Ovary (tissue), 9 donors: ENCODE results near the gene SFTPA2. TPM values are rescaled to one million over a fixed set of nuclear protein-coding genes. Genes with fewer than 3 reads are reported as not detected.
"Not testable (repeated sequence)": the region's sequence is repeated elsewhere in the genome, so short reads cannot be mapped to it uniquely, and the experiment has no call there.

Experiments
- DNase-seq, 5 donors: peaks; one replicate each; pipeline ENCODE4 v3.0.0-alpha.2; 2019 to 2020
- H3K27ac ChIP-seq, 2 donors: fragments of 200-600 bp; one replicate each; pipeline versions ENCODE4 v1.5.1 to v1.8.0; 2019 to 2022
- H3K27me3 ChIP-seq: fragments of 200-600 bp; one replicate; pipeline ENCODE4 v1.8.0; 2022
- H3K36me3 ChIP-seq: fragments of 200-600 bp; sonication (generic); one replicate; pipeline ENCODE4 v1.5.1; 2019
- H3K4me1 ChIP-seq: one replicate; pipeline ENCODE4 v1.8.1; 2013; ENCODE audit warnings: mild to moderate bottlenecking, moderate library complexity; ENCODE audit not compliant: insufficient read depth
- H3K4me3 ChIP-seq: fragments of 200-600 bp; sonication (generic); one replicate; pipeline ENCODE4 v1.5.1; 2017
- H3K9me3 ChIP-seq, 2 donors: fragments of 200-600 bp in 1 of 2; sonication (generic) in 1 of 2; one replicate each; pipeline versions ENCODE4 v1.5.1 to v1.8.1; 2013 to 2019; ENCODE audit warnings: mild to moderate bottlenecking in 1 of 2, moderate library complexity in 1 of 2
- CTCF ChIP-seq, 3 donors: fragments of 450-650 bp in 2 of 3; fragments of 200-600 bp in 1 of 3; IDR thresholded peaks; one replicate each; pipeline versions ENCODE4 v1.5.1 to v1.8.0; 2016 to 2022; ENCODE audit warnings: antibody characterized with exemption in 3 of 3, mild to moderate bottlenecking in 1 of 3
- EP300 ChIP-seq: sonication (generic); formaldehyde crosslinking; IDR thresholded peaks from one replicate; pipeline ENCODE4 v1.6.1; 2017; ENCODE audit warnings: antibody characterized with exemption
- POLR2A ChIP-seq: fragments of 450-650 bp; IDR thresholded peaks from one replicate; pipeline ENCODE4 v1.6.1; 2017; ENCODE audit warnings: antibody characterized with exemption, mild to moderate bottlenecking, moderate library complexity
- WGBS, 3 donors: extraction: QIAGEN DNeasy Blood & Tissue Kit in 1 of 3; methylation state at CpG; one replicate each; pipeline versions ENCODE4 v1.1.5 to v1.1.7; 2013 to 2017; 5-methylcytosine and 5-hydroxymethylcytosine counted together
- intact Hi-C, 4 donors: fragments of 100-400 bp; cut with DNase I; formaldehyde crosslinking; loops; one replicate each; pipeline versions ENCODE4 v1.11.0 to v1.15.1; 2022 to 2023
- polyA plus RNA-seq, 2 donors: library from polyadenylated mRNA; stranded (reverse); fragments of 200-250 nt in 1 of 2; fragments of 350-450 nt in 1 of 2; fragmentation: Illumina TruSeq in 1 of 2; extraction: RNeasy Lipid Tissue Mini Kit (QIAGEN cat#74804) in 1 of 2; gene quantifications; one replicate each; pipeline ENCODE4 v1.2.3, GENCODE V29; 2013 to 2014
- total RNA-seq, 7 donors: library from RNA; depleted of rRNA in 2 of 7; stranded (reverse); fragments of >200 nt in 2 of 7; fragmentation: NEBNext Ultra II Directional in 3 of 7; extraction: Animal tissue kit (Norgen Biotek cat#: 25700) in 3 of 7; gene quantifications; one replicate each; pipeline versions ENCODE4 v1.1.0 to v1.2.4, GENCODE V29; 2016 to 2023
- donor health status: DM: no; HTN: no; CAD: no; lungs with moderate emphysema.
- donor health status: DM: no; HTN: no; CAD: no.
- donor health status: Bipolar disorder and iron deficiency.
- donor health status: DM: yes; HTN: yes; CAD: no.
- donor health status: DM: no; HTN: no; CAD: no.
- donor health status: DM: yes; HTN: yes; CAD: no.

SFTPA2 gene
- total and polyA plus RNA-seq, 9 donors: 0.04 to 9.1 (median 0.48) TPM; not detected in 2

DNA sequence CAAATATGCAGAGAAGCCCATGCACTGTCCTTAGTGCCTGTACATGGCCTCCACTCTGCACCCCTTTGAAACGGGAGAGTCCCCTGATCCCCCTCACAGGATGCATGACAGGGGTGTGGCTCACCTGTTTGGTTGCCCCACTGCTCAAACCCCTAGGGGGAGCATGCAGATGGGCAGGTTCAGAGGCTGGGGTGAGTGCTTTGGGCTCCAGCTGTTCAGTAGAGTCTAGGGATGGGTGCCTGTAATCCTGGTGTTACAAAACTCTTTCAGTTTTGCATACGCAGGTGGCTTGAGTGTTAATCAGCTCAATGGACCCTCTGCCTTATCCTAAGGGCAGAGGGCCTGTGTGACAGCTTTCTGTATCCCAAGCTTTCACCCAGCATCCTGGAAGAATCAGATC, 42.7 kb upstream of the SFTPA2 start:
- Histone ChIP-seq H3K9me3 (no peaks in the 10 kb centered on the region), H3K36me3 (no peaks in the 10 kb centered on the region), H3K4me3 (no peak overlapping the region), H3K27me3 (no peaks in the 10 kb centered on the region), H3K4me1 (no peaks in the 10 kb centered on the region), H3K27ac (no peak overlapping the region)
- TF ChIP-seq CTCF (IDR thresholded peaks at IDR 0.05) (no peak), EP300 (no peak), POLR2A (no peak)
- intact Hi-C loops: no loop called here
- DNase-seq: no peak
- 52 to 74% (median 53%) methylated on average over 2 of the region's 2 CpGs for WGBS, 3 donors

DNA sequence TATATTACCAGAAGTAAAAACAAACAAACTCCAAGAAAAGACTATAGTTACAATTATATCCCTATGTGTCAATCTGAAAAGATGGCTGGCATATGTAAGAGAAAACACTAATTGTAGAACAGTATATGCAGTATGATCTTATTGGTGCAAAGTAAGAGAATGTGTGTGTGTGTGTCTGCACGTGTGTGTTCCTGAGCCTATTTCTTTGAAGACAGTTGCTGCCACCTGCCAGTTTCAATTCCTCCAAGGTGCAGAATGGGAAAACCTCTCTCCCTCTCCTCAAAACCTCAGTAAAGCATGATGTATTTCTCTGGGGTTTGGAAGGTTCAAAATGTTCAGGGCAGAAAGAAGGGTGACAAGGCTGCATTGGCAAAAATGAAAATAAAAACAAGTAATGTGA, 41.7 kb upstream of the SFTPA2 start:
- Histone ChIP-seq H3K9me3 (no peaks in the 10 kb centered on the region), H3K27ac (no peak overlapping the region), H3K4me3 (no peak overlapping the region), H3K36me3 (no peaks in the 10 kb centered on the region), H3K4me1 (no peaks in the 10 kb centered on the region), H3K27me3 (no peaks in the 10 kb centered on the region)
- intact Hi-C loops: no loop called here
- WGBS, 3 donors: 31 to 46% (median 33%) methylated on average over 1 of the region's 1 CpG
- no peak for TF ChIP-seq POLR2A
- TF ChIP-seq CTCF (IDR thresholded peaks at IDR 0.05): no peak
- TF ChIP-seq EP300: no peak
- no peak for DNase-seq

DNA sequence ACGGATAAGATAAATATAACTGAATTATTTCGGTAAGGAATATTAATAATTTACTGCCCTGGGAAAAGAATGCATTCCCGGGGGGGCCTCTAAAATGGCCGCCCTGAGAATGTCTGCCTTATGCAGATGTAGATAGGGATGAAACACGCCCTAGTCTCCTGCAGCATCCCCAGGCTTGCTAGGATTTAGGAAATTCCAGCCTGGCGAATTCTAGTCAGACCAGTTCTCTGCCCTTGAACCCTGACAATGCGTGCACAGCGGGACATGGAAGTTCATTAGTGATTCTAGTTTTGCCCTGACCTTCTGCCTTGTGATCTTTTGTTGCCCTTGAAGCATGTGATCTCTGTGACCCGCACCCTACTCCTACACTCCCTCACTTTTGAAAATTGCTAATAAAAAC, 39.4 kb upstream of the SFTPA2 start:
- 65 to 72% (median 69%) methylated on average over 9 of the region's 9 CpGs for WGBS, 3 donors
- H3K4me1 ChIP-seq, DNase-seq, H3K27me3 ChIP-seq, intact Hi-C loops, H3K9me3 ChIP-seq, H3K4me3 ChIP-seq, H3K36me3 ChIP-seq, H3K27ac ChIP-seq: not testable (repeated sequence)

- Histone ChIP-seq H3K27me3 (no peaks in the 10 kb centered on the region), H3K4me3 (no peak overlapping the region), H3K36me3 (no peaks in the 10 kb centered on the region), H3K4me1 (no peaks in the 10 kb centered on the region), H3K27ac (no peak overlapping the region), H3K9me3 (no peaks in the 10 kb centered on the region)
- intact Hi-C loops: no loop called here
- DNase-seq: no peak
- TF ChIP-seq EP300: no peak
- TF ChIP-seq POLR2A: no peak
- TF ChIP-seq CTCF (IDR thresholded peaks at IDR 0.05): no peak
- 39 to 46% (median 45%) methylated on average over 3 of the region's 3 CpGs for WGBS, 3 donors
These were observed 35.3 kb upstream of the SFTPA2 start for GRCh38 chr10:79595510-79595909.

DNA sequence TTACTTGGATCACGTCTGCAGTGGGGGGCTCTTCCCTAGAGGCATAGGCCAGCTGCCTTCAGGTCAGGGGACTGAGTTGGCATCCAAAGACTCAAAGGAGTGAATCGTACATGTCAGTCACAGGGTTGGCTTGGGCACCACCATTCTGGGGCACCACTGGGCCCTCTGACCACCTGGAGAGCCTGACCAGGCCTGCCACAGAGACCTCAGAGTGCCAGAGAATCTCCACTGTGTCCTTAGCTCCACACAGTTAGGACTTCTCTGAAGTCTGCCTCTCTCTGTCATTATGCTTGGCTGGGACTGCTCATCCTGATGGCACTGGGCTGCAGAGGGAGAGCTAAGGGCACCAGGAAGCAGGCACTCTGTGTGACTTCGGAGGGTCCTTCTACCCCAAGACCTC, 34.4 kb upstream of the SFTPA2 start:
- H3K27ac ChIP-seq, H3K9me3 ChIP-seq, H3K36me3 ChIP-seq, H3K27me3 ChIP-seq, DNase-seq, H3K4me1 ChIP-seq, H3K4me3 ChIP-seq, intact Hi-C loops: not testable (repeated sequence)
- 68 to 82% (median 69%) methylated on average over 3 of the region's 3 CpGs for WGBS, 3 donors

DNA sequence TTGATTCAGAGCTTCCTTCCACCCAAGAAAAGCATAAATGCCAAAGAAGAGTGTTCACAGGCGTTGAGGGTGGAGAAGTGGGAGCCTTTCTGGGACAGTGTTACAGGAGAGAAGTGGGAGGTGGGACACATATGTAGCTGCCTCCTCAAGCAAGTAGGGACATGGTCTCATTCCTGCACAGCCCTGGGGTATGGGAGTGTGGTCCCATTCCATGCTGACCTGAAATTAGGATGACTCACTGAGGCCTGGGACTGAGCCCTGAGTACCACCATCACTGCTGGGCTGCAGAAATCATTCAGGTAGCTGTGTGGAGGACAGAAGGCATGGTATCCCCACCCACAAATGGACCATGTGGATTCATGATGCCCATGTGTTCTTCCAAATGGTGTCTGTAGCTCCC, 33.2 kb upstream of the SFTPA2 start:
- 85 to 89% (median 88%) methylated on average over 1 of the region's 1 CpG for WGBS, 3 donors
- no peaks in the 10 kb centered on the region for H3K36me3 ChIP-seq
- no peak for TF ChIP-seq CTCF (IDR thresholded peaks at IDR 0.05)
- no peak for TF ChIP-seq EP300
- TF ChIP-seq POLR2A: no peak
- no peak for DNase-seq
- intact Hi-C loops: no loop called here
- H3K27ac ChIP-seq: no peak overlapping the region
- H3K4me1 ChIP-seq: no peaks in the 10 kb centered on the region
- H3K9me3 ChIP-seq: no peaks in the 10 kb centered on the region
- H3K4me3 ChIP-seq: no peak overlapping the region
- no peaks in the 10 kb centered on the region for H3K27me3 ChIP-seq
